DOHH2 (cell line): ENCODE data around the gene LMTK2.
A peak's percentile ranks its signal among the peaks of the same experiment; 100 is the strongest.

Experiments
- H3F3A ChIP-seq: fragments of 200-600 bp; sonication (generic), shearing (Covaris generic); 2 replicates; pipeline ENCODE4 v1.6.0; 2016; ENCODE audit warnings: antibody characterized with exemption, mild to moderate bottlenecking; ENCODE audit not compliant: control insufficient read depth, insufficient read depth
- H3K27ac ChIP-seq: fragments of 200-600 bp; sonication (generic); 2 replicates; pipeline ENCODE4 v1.5.1; 2014; ENCODE audit warnings: low read depth, mild to moderate bottlenecking, low read length, moderate library complexity
- H3K27me3 ChIP-seq: fragments of 200-600 bp; sonication (generic); 2 replicates; pipeline ENCODE4 v1.6.1; 2014; ENCODE audit warnings: mild to moderate bottlenecking, low read length, mixed read lengths; ENCODE audit not compliant: control insufficient read depth
- H3K36me3 ChIP-seq: fragments of 200-600 bp; sonication (generic); 2 replicates; pipeline ENCODE4 v1.6.1; 2014; ENCODE audit warnings: mild to moderate bottlenecking, low read length, moderate library complexity, mixed read lengths; ENCODE audit not compliant: control insufficient read depth
- H3K4me1 ChIP-seq: fragments of 200-600 bp; sonication (generic); 2 replicates; pipeline ENCODE4 v1.6.1; 2014; ENCODE audit warnings: mild to moderate bottlenecking, low read length, mixed read lengths; ENCODE audit not compliant: control insufficient read depth
- H3K4me2 ChIP-seq: fragments of 200-600 bp; sonication (generic); 2 replicates; pipeline ENCODE4 v1.6.0; 2014; ENCODE audit warnings: mild to moderate bottlenecking, low read length, moderate library complexity
- H3K4me3 ChIP-seq: fragments of 200-600 bp; sonication (generic); 2 replicates; pipeline ENCODE4 v1.5.1; 2014; ENCODE audit warnings: mild to moderate bottlenecking, low read length, mixed read lengths
- H3K79me2 ChIP-seq: fragments of 200-600 bp; sonication (generic); 2 replicates; pipeline ENCODE4 v1.6.1; 2014; ENCODE audit warnings: mild to moderate bottlenecking, low read length, mixed read lengths; ENCODE audit not compliant: control insufficient read depth
- H3K9me2 ChIP-seq: fragments of 200-600 bp; sonication (generic); replicated peaks from 2 replicates; pipeline ENCODE4 v1.6.1; 2014; ENCODE audit warnings: mild to moderate bottlenecking, low read length, mixed read lengths; ENCODE audit not compliant: control insufficient read depth
- H3K9me3 ChIP-seq: fragments of 200-600 bp; sonication (generic); 2 replicates; pipeline ENCODE4 v1.6.1; 2014; ENCODE audit warnings: antibody characterized with exemption, low read length, mixed read lengths; ENCODE audit not compliant: control insufficient read depth, insufficient read depth
- H4K20me1 ChIP-seq: fragments of 200-600 bp; sonication (generic); 2 replicates; pipeline ENCODE4 v1.6.0; 2014; ENCODE audit warnings: low read depth, mild to moderate bottlenecking, antibody characterized with exemption, low read length, moderate library complexity; ENCODE audit not compliant: control insufficient read depth, insufficient read depth
- EZH2phosphoT487 ChIP-seq: fragments of 200-600 bp; sonication (generic); IDR thresholded peaks from 2 replicates; pipeline ENCODE4 v1.6.1; 2017; ENCODE audit warnings: borderline replicate concordance, mild to moderate bottlenecking, antibody characterized with exemption, low read length, moderate library complexity, mixed read lengths
- TF ChIP-seq, protein P1 (sequence below): fragments of 200-600 bp; sonication (generic); IDR thresholded peaks from one replicate; pipeline ENCODE4 v1.5.1; 2014; ENCODE audit warnings: antibody characterized with exemption, mild to moderate bottlenecking, low read depth, low read length; ENCODE audit not compliant: poor library complexity, severe bottlenecking

Gene LMTK2

DNA sequence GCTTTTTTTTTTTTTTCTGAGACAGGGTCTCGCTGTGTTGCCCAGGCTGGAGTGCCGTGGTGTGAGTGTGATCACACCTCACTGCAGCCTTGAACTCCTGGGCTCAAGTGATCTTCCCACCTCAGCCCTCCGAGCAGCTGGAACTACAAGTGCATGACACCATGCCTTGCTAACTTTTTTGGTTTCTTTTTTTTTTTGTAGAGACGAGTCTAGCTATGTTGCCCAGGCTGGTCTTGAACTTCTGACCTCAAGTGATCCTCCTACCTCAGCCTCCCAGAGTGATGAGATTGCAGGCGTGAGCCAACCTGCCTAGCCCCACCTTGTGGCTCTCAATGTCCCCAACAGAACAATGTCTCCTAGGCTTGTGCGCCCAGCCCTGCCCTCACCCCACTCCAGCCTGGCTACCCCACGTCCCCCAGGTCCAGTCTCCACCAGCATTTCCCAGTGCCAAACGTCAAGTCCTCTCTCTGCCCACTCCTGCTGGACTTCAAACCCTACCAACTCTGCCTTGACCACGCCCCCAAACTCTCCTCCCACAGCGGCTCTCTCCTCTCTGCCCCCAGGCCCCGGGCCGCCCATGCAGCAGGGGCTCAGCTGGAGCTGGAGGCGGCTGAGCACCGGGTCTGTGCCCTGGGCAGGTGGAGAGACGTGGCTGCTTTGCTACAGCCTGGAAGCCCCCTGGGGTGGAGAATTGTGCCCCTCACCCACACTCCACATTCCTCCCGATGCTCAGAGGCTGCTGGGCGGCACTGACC, 123.5 kb downstream of the LMTK2 start:
- H3K36me3 ChIP-seq = no peaks in the 10 kb centered on the region
- no peaks in the 10 kb centered on the region for H3K9me3 ChIP-seq
- H4K20me1 ChIP-seq = 0 out of 2 replicates have a peak, but pooled peaks cover 4% of the 10 kb centered on the region
- H3K4me2 ChIP-seq = no peak overlapping the region
- H3K4me1 ChIP-seq = no peaks in the 10 kb centered on the region
- H3K27me3 ChIP-seq = no peaks in the 10 kb centered on the region
- no peak for TF ChIP-seq EZH2phosphoT487
- TF ChIP-seq, protein P1, sequence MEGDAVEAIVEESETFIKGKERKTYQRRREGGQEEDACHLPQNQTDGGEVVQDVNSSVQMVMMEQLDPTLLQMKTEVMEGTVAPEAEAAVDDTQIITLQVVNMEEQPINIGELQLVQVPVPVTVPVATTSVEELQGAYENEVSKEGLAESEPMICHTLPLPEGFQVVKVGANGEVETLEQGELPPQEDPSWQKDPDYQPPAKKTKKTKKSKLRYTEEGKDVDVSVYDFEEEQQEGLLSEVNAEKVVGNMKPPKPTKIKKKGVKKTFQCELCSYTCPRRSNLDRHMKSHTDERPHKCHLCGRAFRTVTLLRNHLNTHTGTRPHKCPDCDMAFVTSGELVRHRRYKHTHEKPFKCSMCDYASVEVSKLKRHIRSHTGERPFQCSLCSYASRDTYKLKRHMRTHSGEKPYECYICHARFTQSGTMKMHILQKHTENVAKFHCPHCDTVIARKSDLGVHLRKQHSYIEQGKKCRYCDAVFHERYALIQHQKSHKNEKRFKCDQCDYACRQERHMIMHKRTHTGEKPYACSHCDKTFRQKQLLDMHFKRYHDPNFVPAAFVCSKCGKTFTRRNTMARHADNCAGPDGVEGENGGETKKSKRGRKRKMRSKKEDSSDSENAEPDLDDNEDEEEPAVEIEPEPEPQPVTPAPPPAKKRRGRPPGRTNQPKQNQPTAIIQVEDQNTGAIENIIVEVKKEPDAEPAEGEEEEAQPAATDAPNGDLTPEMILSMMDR = peak; percentile 19
- no peaks in the 10 kb centered on the region for H3K79me2 ChIP-seq
- H3K4me3 ChIP-seq = no peak overlapping the region
- 0 out of 2 replicates have a peak, but pooled peaks cover 4% of the 10 kb centered on the region for H3F3A ChIP-seq
- no peak overlapping the region for H3K27ac ChIP-seq
- H3K9me2 ChIP-seq = no peaks in the 10 kb centered on the region

DNA sequence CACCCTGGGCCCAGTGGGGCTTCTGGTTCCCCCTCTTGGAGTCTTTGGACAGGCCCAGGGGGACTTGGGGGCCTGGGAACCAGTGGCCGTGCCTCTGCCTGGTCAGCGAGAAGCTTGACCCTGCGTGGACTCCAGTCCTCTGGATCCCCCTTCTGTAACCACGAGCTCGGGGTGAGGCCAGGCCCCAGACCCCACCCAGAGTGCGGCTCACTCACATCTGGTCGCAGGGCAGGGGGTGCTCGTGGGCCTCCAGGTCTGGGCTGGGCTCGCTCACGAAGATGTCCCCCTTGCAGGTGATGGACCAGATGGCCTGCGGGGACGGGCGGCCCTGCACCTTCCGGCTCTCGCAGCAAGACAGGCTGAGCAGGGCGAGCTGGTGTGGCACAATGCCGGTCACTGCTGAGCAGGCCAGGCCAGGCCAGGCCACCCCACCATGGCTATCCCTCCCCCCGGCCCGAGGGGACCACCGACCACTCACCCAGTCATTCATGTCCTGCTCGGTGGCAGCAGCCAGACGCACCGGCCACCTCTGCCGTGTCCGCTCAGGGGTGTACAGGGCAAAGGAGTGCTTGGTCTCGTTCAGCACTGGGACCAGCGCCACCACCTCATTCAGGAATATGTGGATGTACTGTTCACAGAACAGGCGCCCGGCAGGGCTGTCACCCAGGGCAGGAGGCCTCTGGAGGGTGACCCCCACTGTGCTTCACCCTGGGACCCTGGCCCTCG, 124.2 kb downstream of the LMTK2 start:
- Histone ChIP-seq H3K4me3 (no peak overlapping the region), H4K20me1 (0 out of 2 replicates have a peak, but pooled peaks cover 4% of the 10 kb centered on the region), H3K4me2 (no peak overlapping the region), H3K4me1 (no peaks in the 10 kb centered on the region), H3K27me3 (no peaks in the 10 kb centered on the region), H3K9me3 (no peaks in the 10 kb centered on the region), H3K79me2 (no peaks in the 10 kb centered on the region), H3K36me3 (no peaks in the 10 kb centered on the region), H3F3A (0 out of 2 replicates have a peak, but pooled peaks cover 4% of the 10 kb centered on the region), H3K9me2 (no peaks in the 10 kb centered on the region), H3K27ac (no peak overlapping the region)
- TF ChIP-seq, protein P1 = no peak
- no peak for TF ChIP-seq EZH2phosphoT487

DNA sequence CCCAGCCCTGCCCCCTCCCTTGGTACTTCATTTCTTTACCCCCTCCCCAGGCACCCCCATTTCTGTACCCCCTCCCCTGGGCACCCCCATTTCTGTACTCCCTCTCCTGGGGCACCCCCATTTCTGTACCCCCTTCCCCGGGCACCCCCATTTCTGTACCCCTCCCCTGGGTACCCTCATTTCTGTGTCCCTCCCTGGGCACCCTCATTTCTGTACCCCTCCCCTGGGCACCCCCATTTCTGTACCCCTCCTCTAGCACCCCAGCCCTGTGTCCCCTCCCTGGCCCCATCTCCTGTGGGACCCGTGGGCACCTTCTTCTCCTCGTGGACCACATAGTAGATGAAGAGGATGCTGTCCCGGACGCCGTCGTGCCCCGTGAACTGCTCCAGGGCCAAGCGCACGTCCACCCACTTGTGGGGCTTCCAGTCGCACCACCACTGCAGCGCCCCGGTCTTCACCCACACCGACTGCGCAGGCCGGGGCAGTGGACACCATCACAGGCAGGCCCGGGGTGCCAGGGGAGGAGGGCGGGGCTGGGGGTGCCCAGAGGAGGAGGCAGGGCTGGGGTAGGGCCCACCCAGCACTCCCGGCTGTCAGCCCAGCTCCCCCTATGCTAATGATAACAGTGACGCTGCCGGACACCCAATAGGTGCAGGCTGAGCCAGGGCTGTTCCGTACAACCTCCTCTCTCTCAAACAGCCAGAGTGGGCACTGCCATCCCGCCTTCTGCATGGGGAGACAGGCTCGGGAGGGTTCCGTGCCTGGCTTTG, 125.0 kb downstream of the LMTK2 start:
- 0 out of 2 replicates have a peak, but pooled peaks cover 4% of the 10 kb centered on the region for H3F3A ChIP-seq
- no peaks in the 10 kb centered on the region for H3K9me2 ChIP-seq
- H3K9me3 ChIP-seq = no peaks in the 10 kb centered on the region
- H3K4me3 ChIP-seq = no peak overlapping the region
- TF ChIP-seq, protein P1 = no peak
- TF ChIP-seq EZH2phosphoT487 = no peak
- H3K27ac ChIP-seq = no peak overlapping the region
- 0 out of 2 replicates have a peak, but pooled peaks cover 4% of the 10 kb centered on the region for H4K20me1 ChIP-seq
- no peak overlapping the region for H3K4me2 ChIP-seq
- H3K36me3 ChIP-seq = no peaks in the 10 kb centered on the region
- no peaks in the 10 kb centered on the region for H3K79me2 ChIP-seq
- no peaks in the 10 kb centered on the region for H3K4me1 ChIP-seq
- H3K27me3 ChIP-seq = no peaks in the 10 kb centered on the region
